Epidermal melanocyte (primary cell): ENCODE measurements around the gene ENDOV.

Source experiments
- DNase-seq: peaks from one replicate; pipeline ENCODE4 v3.0.0; 2011; ENCODE audit warnings: low spot score; ENCODE audit not compliant: insufficient read length

ENDOV gene

DNA sequence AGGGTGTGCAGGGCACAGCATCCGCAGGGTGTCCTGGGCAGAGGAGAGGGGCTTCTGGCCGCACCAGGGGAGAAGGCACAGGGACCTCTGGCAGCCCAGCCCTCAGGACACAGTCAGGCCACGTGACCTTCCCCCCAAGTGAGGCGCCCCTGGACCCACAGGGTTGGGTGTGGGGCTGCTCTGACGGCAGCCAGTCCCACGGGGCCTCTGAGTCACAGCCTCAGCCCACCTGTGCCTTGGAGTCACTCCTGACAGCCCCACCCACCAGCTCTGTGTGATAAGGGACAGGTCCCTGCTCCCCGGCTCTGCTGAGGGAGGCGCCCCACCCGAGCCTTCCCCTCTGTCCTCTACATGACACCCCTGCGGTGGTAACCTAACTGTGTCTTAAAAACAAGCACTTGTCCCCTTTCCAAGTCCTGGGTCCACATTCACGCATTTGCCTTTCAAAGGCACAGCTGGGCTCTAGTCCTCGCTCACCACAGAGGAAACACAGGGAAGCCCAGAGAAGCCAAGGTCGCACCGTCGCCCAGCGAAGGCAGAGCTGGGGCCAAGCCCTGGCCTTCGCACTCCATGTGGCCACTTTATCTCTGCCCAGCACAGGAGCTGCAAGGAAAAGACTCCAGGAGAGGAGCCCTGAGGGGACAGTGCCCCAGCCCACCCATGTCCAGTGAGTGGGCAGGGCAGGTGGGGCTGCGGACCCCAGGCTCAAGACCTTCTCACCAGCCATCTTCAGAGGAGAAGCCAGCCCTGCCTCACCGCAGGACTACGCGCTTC, 66.5 kb downstream of the ENDOV start:
- DNase-seq = no peak

DNA sequence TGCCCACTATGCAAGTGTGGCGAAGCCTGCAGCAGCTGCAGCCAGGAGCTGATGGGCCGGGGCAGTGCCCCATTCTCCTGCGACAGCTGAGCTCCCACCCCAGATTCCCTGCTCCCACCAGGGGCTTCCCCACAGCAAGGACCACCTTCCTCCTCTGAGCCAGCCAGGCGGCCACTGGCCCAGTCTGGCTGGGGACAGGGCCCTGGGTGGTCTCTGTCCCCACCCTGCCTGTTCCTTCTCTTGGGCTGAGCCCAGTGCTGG, 67.0 kb downstream of the ENDOV start:
- no peak for DNase-seq

DNA sequence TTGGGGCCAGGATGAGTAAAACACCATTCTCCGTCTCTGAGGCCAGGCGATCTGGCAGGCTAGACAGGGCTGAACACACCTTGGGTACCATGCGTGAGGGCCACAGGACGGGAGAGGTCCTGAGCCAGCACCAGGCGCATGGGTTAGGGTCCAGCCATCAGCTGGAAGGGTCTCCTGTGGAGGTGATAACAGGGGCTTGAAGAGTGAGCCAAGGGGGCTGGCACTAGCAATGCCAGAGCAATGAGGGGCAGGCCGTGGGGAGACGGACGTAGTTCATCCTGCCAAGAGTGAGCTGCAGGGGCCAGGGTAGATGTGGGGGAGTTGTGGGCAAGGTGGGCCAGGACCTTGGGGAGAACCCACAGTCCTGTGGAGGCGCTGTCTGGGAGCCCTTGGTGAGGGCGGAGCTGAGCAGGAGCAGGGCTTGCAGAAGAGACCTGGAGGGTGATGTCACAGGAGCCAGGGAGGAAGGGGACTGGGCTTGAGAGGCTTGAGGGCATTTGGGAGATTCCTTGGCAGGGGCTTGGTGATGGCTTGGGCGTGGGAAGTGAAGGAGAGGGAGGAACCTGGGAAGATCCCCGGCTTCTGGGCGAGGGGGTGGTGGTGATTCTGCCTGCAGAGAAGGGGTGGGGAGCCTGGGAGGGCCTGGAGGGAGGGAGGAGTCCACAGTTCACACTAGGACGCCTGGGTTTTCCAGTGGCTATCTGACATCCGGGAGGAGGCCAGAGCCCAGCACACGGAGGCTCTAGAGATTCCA, 67.8 kb downstream of the ENDOV start:
- DNase-seq = no peak

DNA sequence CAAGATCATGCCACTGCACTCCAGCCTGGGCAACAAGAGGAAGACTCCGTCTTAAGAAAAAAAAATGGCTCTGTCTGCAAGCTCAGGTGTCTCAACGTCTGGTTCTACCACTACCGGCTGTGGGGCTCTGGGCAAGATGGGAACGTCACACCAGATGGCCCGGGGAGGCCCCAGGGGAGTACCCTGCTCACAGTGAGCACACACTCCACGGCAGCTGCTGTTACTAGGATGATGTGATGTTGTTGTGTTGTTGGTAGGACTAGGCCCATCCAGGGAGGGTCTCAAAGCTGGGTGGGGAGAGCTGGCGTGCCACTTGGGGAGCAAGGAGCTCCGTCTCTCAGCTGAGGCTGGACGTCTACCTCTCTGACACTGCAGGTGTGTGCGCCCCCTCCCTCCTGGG, 70.9 kb downstream of the ENDOV start:
- no peak for DNase-seq

DNA sequence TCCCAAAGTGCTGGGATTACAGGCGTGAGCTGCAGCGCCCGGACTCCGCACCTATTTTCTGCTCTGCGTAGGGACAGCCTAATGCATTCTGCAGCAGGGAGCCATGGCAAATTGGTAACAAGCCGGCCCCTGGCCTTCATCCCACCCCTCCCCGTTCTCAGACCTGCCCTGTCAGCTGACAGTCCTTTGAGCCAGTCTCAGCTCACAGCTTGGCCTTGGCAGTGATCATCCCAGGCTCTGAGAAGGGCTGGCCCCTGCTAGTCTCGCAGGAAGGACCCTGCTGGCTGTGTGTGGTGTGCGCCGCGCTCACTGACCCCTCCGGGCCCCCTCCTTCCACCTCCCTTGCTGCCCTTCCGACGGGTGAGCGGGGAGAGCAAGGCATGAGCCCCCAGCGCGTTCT, 71.7 kb downstream of the ENDOV start:
- no peak for DNase-seq

DNA sequence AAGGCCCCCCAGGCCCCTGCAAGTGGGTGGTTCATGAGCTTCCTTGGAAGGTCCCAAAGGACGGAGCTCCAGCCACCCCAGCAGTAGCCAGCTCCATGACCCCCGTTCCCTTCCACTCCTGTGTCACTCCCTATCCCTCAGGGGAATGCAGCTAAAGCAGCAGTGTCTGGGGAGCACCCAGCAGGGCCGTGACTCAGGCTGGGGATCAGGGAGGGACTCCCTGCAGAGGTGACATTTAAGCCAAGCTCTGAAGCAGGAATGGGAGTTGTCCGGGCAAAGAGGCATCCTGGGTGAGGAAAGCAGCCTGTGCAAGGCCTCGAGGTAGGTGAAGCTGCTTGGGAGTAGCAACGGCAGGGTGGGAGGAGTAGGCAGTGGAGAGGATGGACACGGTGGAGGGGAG, 72.5 kb downstream of the ENDOV start:
- DNase-seq = no peak
